Stimulated activated naive CD8-positive, alpha-beta T cell treated with anti-CD3 and anti-CD28 coated beads, Interleukin-15, Interleukin-2, amounts not matched to agents 100 ng/mL and 50 ng/mL, for 24 hours (primary cell): Measurements from ENCODE around the gene TPBGL.

Source experiments
- H3K27ac Mint-ChIP-seq: one replicate; pipeline ENCODE4 v1.8.0; 2021; ENCODE audit warnings: mild to moderate bottlenecking, mixed read lengths
- H3K27me3 Mint-ChIP-seq: one replicate; pipeline ENCODE4 v1.8.0; 2021; ENCODE audit warnings: mixed read lengths
- H3K36me3 Mint-ChIP-seq: one replicate; pipeline ENCODE4 v1.8.0; 2021; ENCODE audit warnings: low read depth, mixed read lengths
- H3K4me1 Mint-ChIP-seq: one replicate; pipeline ENCODE4 v1.8.0; 2021; ENCODE audit warnings: low read depth, mixed read lengths
- H3K4me3 Mint-ChIP-seq: one replicate; pipeline ENCODE4 v1.8.0; 2021; ENCODE audit warnings: mild to moderate bottlenecking, mixed read lengths
- H3K9me3 Mint-ChIP-seq: one replicate; pipeline ENCODE4 v1.8.0; 2021; ENCODE audit warnings: mixed read lengths

The TPBGL gene

DNA sequence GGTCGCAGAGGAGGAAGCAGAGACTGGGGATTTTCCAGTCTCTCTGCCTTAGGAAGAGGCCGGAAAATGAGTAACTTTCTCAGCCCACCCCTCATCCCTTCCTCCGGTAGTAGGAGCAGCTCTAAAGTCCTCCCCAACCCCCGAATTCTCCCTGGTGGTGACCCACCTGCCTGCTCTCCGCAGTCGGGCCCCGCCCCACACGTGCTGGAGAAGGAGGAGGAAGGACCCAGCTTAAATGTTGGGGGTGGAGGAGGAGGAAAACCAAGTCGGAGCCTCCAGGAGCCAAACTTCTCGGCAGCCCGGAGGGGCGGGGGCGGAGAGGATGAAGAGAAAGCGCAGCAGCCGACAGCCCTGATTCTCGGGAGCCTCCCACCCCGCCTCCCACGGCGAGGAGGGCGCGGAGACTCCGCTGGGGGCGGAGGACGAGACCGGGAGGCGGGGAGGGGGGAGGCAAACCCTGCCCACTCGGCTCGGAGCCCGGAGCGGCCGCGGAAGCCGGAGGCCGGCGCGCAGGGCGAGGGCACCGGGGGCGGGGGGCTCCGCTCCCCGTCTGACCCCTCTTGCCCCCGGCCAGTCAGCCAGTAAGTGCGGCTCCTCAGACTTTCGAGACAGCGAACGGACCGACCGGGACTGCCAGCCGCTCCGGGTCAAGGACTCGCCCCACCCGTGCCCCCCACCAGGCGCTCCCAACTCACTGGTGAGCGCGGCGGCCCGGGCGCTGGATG, at the start of gene TPBGL:
TPBGL (plus strand) TSS at position 464 of the 725 bp plus-strand sequence. CDS start 276 bp downstream, outside the sequence.
- peaks cover 13% of the 10 kb centered on the region for H3K4me1 Mint-ChIP-seq
- H3K27ac Mint-ChIP-seq: no peak within 1 kb of the TSS
- H3K27me3 Mint-ChIP-seq: peaks cover 44% of the 10 kb centered on the region
- H3K4me3 Mint-ChIP-seq: peak within 1 kb of the TSS; percentile 75
- no peaks in the 10 kb centered on the region for H3K9me3 Mint-ChIP-seq
- H3K36me3 Mint-ChIP-seq: no peaks in the 10 kb centered on the region

- no peaks in the 10 kb centered on the region for H3K36me3 Mint-ChIP-seq
- no peak overlapping the region for H3K4me3 Mint-ChIP-seq
- no peak overlapping the region for H3K27ac Mint-ChIP-seq
- H3K4me1 Mint-ChIP-seq: no peaks in the 10 kb centered on the region
- H3K9me3 Mint-ChIP-seq: no peaks in the 10 kb centered on the region
- H3K27me3 Mint-ChIP-seq: no peaks in the 10 kb centered on the region
Measured at GRCh38 chr11:75191330-75191717, 49.2 kb upstream of the TPBGL start.

DNA sequence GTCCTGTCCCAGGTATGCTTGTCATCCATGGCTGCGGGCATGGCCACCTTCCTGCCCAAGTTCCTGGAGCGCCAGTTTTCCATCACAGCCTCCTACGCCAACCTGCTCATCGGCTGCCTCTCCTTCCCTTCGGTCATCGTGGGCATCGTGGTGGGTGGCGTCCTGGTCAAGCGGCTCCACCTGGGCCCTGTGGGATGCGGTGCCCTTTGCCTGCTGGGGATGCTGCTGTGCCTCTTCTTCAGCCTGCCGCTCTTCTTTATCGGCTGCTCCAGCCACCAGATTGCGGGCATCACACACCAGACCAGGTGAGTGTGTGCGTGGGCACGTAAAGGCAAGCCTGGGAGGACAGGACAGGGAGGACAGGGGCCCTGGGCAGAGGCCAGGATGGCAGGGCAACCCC, 47.3 kb upstream of the TPBGL start:
- H3K4me3 Mint-ChIP-seq: no peak overlapping the region
- no peaks in the 10 kb centered on the region for H3K27me3 Mint-ChIP-seq
- no peak overlapping the region for H3K27ac Mint-ChIP-seq
- H3K4me1 Mint-ChIP-seq: no peaks in the 10 kb centered on the region
- no peaks in the 10 kb centered on the region for H3K36me3 Mint-ChIP-seq
- H3K9me3 Mint-ChIP-seq: no peaks in the 10 kb centered on the region

GRCh38 chr11:75193711-75194110, 46.9 kb upstream of the TPBGL start:
- Mint-ChIP-seq H3K4me3 (no peak overlapping the region), H3K4me1 (no peaks in the 10 kb centered on the region), H3K36me3 (no peaks in the 10 kb centered on the region), H3K27me3 (no peaks in the 10 kb centered on the region), H3K27ac (no peak overlapping the region), H3K9me3 (no peaks in the 10 kb centered on the region)

GRCh38 chr11:75194147-75194546, 46.4 kb upstream of the TPBGL start:
- Mint-ChIP-seq H3K27ac (no peak overlapping the region), H3K9me3 (no peaks in the 10 kb centered on the region), H3K4me1 (no peaks in the 10 kb centered on the region), H3K36me3 (no peaks in the 10 kb centered on the region), H3K27me3 (no peaks in the 10 kb centered on the region), H3K4me3 (no peak overlapping the region)

DNA sequence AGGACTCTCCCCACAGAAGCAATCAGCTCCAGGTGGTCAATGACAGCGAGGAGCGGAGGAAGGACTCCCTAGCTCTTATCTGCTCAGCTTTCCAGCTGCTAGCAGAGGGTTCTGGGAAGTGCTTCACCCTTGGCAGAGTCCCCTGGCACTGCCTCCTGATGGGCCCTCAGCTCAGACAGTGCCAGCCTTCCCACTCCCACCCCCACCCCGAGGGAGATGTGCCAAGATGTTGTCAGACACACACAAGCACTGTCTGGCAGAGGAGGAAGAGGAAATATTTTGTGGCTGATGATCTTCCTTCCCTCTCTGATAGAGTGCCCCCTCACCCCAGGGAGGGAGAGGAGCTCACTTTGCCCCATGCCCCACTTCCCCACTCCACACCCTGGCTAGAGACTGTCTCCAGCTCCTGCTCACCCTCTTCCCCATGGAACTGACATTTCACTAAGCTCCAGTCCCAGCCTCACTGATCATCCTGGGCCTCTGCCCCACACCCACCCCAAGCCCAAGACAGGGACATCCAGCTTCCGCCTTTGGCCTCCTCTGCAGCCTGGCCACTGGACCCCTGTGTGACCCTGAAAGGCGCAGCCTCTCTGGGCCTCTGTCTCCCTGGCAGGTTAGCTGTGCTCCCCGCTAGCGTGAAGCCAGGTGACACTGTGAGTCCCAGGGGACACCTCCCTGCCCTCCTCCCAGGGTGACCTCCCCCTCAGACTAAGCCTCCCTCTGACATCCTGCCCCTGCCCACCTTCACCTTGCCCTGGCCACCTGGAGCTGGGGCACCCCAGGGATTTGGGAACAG, 45.2 kb upstream of the TPBGL start:
- Mint-ChIP-seq H3K36me3 (no peaks in the 10 kb centered on the region), H3K4me3 (no peak overlapping the region), H3K27ac (no peak overlapping the region), H3K4me1 (no peaks in the 10 kb centered on the region), H3K9me3 (no peaks in the 10 kb centered on the region), H3K27me3 (no peaks in the 10 kb centered on the region)

GRCh38 chr11:75196426-75196825, 44.1 kb upstream of the TPBGL start:
- Mint-ChIP-seq H3K4me3 (no peak overlapping the region), H3K27me3 (no peaks in the 10 kb centered on the region), H3K9me3 (no peaks in the 10 kb centered on the region), H3K4me1 (no peaks in the 10 kb centered on the region), H3K36me3 (no peaks in the 10 kb centered on the region), H3K27ac (no peak overlapping the region)

GRCh38 chr11:75197512-75198277, 42.9 kb upstream of the TPBGL start:
- H3K4me3 Mint-ChIP-seq: no peak overlapping the region
- H3K27ac Mint-ChIP-seq: no peak overlapping the region
- H3K27me3 Mint-ChIP-seq: no peaks in the 10 kb centered on the region
- H3K9me3 Mint-ChIP-seq: no peaks in the 10 kb centered on the region
- H3K36me3 Mint-ChIP-seq: no peaks in the 10 kb centered on the region
- no peaks in the 10 kb centered on the region for H3K4me1 Mint-ChIP-seq

- no peaks in the 10 kb centered on the region for H3K36me3 Mint-ChIP-seq
- H3K4me1 Mint-ChIP-seq: no peaks in the 10 kb centered on the region
- no peak overlapping the region for H3K27ac Mint-ChIP-seq
- H3K9me3 Mint-ChIP-seq: no peaks in the 10 kb centered on the region
- no peak overlapping the region for H3K4me3 Mint-ChIP-seq
- no peaks in the 10 kb centered on the region for H3K27me3 Mint-ChIP-seq
Measured at GRCh38 chr11:75198278-75198973, 42.1 kb upstream of the TPBGL start.

- Mint-ChIP-seq H3K36me3 (no peaks in the 10 kb centered on the region), H3K4me3 (no peak overlapping the region), H3K4me1 (no peaks in the 10 kb centered on the region), H3K27me3 (no peaks in the 10 kb centered on the region), H3K9me3 (no peaks in the 10 kb centered on the region), H3K27ac (no peak overlapping the region)
Measured at GRCh38 chr11:75199412-75199955, 41.1 kb upstream of the TPBGL start.

- no peaks in the 10 kb centered on the region for H3K36me3 Mint-ChIP-seq
- no peak overlapping the region for H3K4me3 Mint-ChIP-seq
- H3K9me3 Mint-ChIP-seq: no peaks in the 10 kb centered on the region
- H3K4me1 Mint-ChIP-seq: no peaks in the 10 kb centered on the region
- no peak overlapping the region for H3K27ac Mint-ChIP-seq
- H3K27me3 Mint-ChIP-seq: no peaks in the 10 kb centered on the region
Measured at GRCh38 chr11:75200051-75200450, 40.5 kb upstream of the TPBGL start.

DNA sequence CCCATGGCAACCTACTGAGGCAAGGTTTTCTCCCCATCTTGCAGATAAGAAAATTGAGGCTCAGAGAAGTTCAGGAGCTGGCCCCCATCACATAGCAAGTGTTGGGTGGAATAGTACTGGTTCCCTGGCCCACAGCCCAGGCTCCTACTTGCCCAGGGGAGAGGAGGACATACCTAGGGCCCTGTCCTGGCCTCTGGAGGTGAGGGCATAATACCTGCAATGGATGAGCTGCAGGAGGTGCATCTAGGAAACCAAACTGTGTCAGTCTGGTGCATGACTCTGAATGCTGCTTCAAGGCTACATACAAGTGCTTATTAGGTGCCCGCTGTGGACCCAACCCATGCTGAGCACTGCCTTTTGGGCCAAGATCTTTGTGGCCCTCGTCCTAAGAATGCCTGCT, 40.0 kb upstream of the TPBGL start:
- H3K36me3 Mint-ChIP-seq: no peaks in the 10 kb centered on the region
- no peaks in the 10 kb centered on the region for H3K4me1 Mint-ChIP-seq
- H3K9me3 Mint-ChIP-seq: no peaks in the 10 kb centered on the region
- no peaks in the 10 kb centered on the region for H3K27me3 Mint-ChIP-seq
- H3K4me3 Mint-ChIP-seq: no peak overlapping the region
- no peak overlapping the region for H3K27ac Mint-ChIP-seq

- no peak overlapping the region for H3K27ac Mint-ChIP-seq
- no peaks in the 10 kb centered on the region for H3K9me3 Mint-ChIP-seq
- H3K36me3 Mint-ChIP-seq: no peaks in the 10 kb centered on the region
- no peaks in the 10 kb centered on the region for H3K4me1 Mint-ChIP-seq
- H3K4me3 Mint-ChIP-seq: no peak overlapping the region
- H3K27me3 Mint-ChIP-seq: no peaks in the 10 kb centered on the region
Measured at GRCh38 chr11:75201771-75202170, 38.8 kb upstream of the TPBGL start.

GRCh38 chr11:75202195-75202594, 38.4 kb upstream of the TPBGL start:
- Mint-ChIP-seq H3K4me1 (no peaks in the 10 kb centered on the region), H3K4me3 (no peak overlapping the region), H3K27me3 (no peaks in the 10 kb centered on the region), H3K9me3 (no peaks in the 10 kb centered on the region), H3K27ac (no peak overlapping the region), H3K36me3 (no peaks in the 10 kb centered on the region)
